Measurements from ENCODE around the gene NFASC. TPM values are rescaled to one million over a fixed set of nuclear protein-coding genes. Genes with fewer than 3 reads are reported as not detected.

NFASC gene
- total RNA-seq, 1 experiment from 2014 or later, result 16.9 TPM

DNA sequence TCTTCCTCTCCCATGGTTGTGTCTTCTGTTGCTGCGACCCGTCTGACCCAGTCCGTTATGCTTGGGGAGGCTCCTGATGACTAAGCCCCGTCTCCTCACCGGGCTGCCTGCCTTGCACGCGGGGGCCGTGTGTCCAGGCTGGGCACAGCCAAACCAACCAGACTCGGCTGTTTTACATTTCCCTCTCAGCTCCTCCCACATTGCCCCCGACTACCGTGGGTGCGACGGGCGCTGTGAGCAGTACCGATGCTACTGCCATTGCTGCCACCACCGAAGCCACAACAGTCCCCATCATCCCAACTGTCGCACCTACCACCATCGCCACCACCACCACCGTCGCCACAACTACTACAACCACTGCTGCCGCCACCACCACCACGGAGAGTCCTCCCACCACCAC is 126.3 kb downstream of the NFASC start:
- ChIA-PET CTCF (no interaction called here), POLR2A (no interaction called here)
- no peaks in the 10 kb centered on the region for H3K4me1 ChIP-seq (ENCODE audit: control insufficient read depth, insufficient read depth, low read length)
- H3K36me3 ChIP-seq (ENCODE audit: control insufficient read depth, insufficient read depth, low read length), result no peaks in the 10 kb centered on the region
- BruUV-seq (replicated peaks), result no TSS peak
- no peaks in the 10 kb centered on the region for H3K9me3 ChIP-seq (ENCODE audit: control insufficient read depth, insufficient read depth, low read depth, low read length)
- DNase-seq (ENCODE audit: low read depth, low spot score) (no peak), ATAC-seq (no peak)
- intact Hi-C loops (cut with micrococcal nuclease; ENCODE audit: unreplicated experiment) (no loop called here), in situ Hi-C loops (cut with HindIII; ENCODE audit: low pct_unique_long_range_greater_than_20kb, low sequenced_read_pairs) (no loop called here)
- TF ChIP-seq SIN3A (IDR thresholded peaks at IDR 0.05; ENCODE audit: borderline replicate concordance, insufficient read depth, low read depth, low read length), result no peak
- TF ChIP-seq, protein P1, sequence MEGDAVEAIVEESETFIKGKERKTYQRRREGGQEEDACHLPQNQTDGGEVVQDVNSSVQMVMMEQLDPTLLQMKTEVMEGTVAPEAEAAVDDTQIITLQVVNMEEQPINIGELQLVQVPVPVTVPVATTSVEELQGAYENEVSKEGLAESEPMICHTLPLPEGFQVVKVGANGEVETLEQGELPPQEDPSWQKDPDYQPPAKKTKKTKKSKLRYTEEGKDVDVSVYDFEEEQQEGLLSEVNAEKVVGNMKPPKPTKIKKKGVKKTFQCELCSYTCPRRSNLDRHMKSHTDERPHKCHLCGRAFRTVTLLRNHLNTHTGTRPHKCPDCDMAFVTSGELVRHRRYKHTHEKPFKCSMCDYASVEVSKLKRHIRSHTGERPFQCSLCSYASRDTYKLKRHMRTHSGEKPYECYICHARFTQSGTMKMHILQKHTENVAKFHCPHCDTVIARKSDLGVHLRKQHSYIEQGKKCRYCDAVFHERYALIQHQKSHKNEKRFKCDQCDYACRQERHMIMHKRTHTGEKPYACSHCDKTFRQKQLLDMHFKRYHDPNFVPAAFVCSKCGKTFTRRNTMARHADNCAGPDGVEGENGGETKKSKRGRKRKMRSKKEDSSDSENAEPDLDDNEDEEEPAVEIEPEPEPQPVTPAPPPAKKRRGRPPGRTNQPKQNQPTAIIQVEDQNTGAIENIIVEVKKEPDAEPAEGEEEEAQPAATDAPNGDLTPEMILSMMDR (IDR thresholded peaks at IDR 0.05), result no peak
- TF ChIP-seq POLR2AphosphoS5 (IDR thresholded peaks at IDR 0.05; ENCODE audit: low read depth, low read length), result no peak
- no peak for TF ChIP-seq TCF7L2 (IDR thresholded peaks at IDR 0.05; ENCODE audit: low read depth, low read length)
- TF ChIP-seq, protein P2, sequence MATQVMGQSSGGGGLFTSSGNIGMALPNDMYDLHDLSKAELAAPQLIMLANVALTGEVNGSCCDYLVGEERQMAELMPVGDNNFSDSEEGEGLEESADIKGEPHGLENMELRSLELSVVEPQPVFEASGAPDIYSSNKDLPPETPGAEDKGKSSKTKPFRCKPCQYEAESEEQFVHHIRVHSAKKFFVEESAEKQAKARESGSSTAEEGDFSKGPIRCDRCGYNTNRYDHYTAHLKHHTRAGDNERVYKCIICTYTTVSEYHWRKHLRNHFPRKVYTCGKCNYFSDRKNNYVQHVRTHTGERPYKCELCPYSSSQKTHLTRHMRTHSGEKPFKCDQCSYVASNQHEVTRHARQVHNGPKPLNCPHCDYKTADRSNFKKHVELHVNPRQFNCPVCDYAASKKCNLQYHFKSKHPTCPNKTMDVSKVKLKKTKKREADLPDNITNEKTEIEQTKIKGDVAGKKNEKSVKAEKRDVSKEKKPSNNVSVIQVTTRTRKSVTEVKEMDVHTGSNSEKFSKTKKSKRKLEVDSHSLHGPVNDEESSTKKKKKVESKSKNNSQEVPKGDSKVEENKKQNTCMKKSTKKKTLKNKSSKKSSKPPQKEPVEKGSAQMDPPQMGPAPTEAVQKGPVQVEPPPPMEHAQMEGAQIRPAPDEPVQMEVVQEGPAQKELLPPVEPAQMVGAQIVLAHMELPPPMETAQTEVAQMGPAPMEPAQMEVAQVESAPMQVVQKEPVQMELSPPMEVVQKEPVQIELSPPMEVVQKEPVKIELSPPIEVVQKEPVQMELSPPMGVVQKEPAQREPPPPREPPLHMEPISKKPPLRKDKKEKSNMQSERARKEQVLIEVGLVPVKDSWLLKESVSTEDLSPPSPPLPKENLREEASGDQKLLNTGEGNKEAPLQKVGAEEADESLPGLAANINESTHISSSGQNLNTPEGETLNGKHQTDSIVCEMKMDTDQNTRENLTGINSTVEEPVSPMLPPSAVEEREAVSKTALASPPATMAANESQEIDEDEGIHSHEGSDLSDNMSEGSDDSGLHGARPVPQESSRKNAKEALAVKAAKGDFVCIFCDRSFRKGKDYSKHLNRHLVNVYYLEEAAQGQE (IDR thresholded peaks at IDR 0.05; ENCODE audit: insufficient read depth in 1 of 2, low read depth in 2 of 2, low read length in 1 of 2), result no peak
- H3K4me3 ChIP-seq (ENCODE audit: low read depth in 2 of 2, low read length in 2 of 2), result no peak overlapping the region
- no peaks in the 10 kb centered on the region; the same call in 1 of the 2 replicates for H3K27me3 ChIP-seq (ENCODE audit: control insufficient read depth, insufficient read depth, low read length)
- no peak overlapping the region for H3K27ac ChIP-seq (ENCODE audit: low read length)

DNA sequence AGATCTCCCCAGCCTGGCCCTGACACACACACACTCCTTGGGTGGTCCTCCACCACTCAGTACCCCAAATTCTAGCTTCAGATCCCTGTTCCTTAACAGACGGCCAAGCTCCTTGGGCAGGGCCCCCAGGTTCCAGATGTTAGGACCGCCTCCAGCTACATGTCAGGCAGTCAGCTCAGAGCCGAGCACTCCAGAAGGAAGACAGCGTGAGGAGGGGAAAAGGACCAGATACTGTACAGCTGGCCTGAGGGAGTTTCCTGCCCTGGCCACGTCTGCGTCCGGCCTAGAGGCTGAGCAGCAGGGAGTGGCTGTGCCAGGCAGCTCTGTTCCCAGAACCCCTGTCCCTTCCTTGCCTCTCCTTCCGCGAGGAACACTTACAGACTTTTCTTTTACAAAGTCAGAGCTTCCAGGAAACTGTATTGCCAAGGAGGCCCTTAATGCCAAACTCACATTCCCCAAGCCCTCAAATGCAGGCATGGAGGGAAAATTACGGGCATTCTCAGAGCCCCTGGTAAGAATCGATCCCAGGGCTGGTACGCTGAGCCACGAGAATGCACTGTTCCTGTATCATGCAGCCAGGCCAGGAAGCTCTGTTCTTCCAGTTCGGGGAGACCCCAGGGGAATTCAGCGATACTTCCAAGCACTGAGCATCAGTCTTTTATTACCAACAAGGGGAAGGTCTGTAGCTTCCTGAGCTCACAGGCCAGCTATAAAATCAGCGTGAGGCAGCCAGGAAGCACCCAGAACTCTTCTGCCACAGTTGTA is 127.1 kb downstream of the NFASC start:
- Histone ChIP-seq H3K27me3 (ENCODE audit: control insufficient read depth, insufficient read depth, low read length) (no peaks in the 10 kb centered on the region; the same call in none of the 2 replicates), H3K36me3 (ENCODE audit: control insufficient read depth, insufficient read depth, low read length) (no peaks in the 10 kb centered on the region), H3K9me3 (ENCODE audit: control insufficient read depth, insufficient read depth, low read depth, low read length) (no peaks in the 10 kb centered on the region), H3K4me1 (ENCODE audit: control insufficient read depth, insufficient read depth, low read length) (no peaks in the 10 kb centered on the region), H3K4me3 (ENCODE audit: low read depth in 2 of 2, low read length in 2 of 2) (no peak overlapping the region), H3K27ac (ENCODE audit: low read length) (no peak overlapping the region)
- TF ChIP-seq TCF7L2 (IDR thresholded peaks at IDR 0.05; ENCODE audit: low read depth, low read length) (no peak), SIN3A (IDR thresholded peaks at IDR 0.05; ENCODE audit: borderline replicate concordance, insufficient read depth, low read depth, low read length) (no peak), POLR2AphosphoS5 (IDR thresholded peaks at IDR 0.05; ENCODE audit: low read depth, low read length) (no peak)
- TF ChIP-seq, protein P2 (IDR thresholded peaks at IDR 0.05; ENCODE audit: insufficient read depth in 1 of 2, low read depth in 2 of 2, low read length in 1 of 2), result no peak
- TF ChIP-seq, protein P1 (IDR thresholded peaks at IDR 0.05), result no peak
- in situ Hi-C loops (cut with HindIII; ENCODE audit: low pct_unique_long_range_greater_than_20kb, low sequenced_read_pairs), result no loop called here
- intact Hi-C loops (cut with micrococcal nuclease; ENCODE audit: unreplicated experiment), result no loop called here
- ChIA-PET CTCF (no interaction called here), POLR2A (no interaction called here)
- ATAC-seq, result no peak
- no TSS peak for BruUV-seq (replicated peaks)
- DNase-seq (ENCODE audit: low read depth, low spot score), result no peak
